LNCAP (cell line): ENCODE data around the gene CNMD.

ENCODE experiments used
- CTCF ChIP-seq: fragments of 450-650 bp; IDR thresholded peaks from 2 replicates; pipeline ENCODE4 v1.5.1; 2017; ENCODE audit warnings: mild to moderate bottlenecking

The CNMD gene

GRCh38 chr13:52706081-52706480 is 33.5 kb downstream of the CNMD start:
- TF ChIP-seq CTCF: no peak

GRCh38 chr13:52703482-52703881 is 36.1 kb downstream of the CNMD start:
- TF ChIP-seq CTCF: no peak

- TF ChIP-seq CTCF: no peak
Observed at GRCh38 chr13:52701728-52702465, 37.7 kb downstream of the CNMD start.

GRCh38 chr13:52696566-52696965 is 43.1 kb downstream of the CNMD start:
- TF ChIP-seq CTCF: no peak

GRCh38 chr13:52695856-52696255 is 43.8 kb downstream of the CNMD start:
- TF ChIP-seq CTCF: no peak

GRCh38 chr13:52686376-52686775 is 53.2 kb downstream of the CNMD start:
- TF ChIP-seq CTCF: no peak

- no peak for TF ChIP-seq CTCF
Observed at GRCh38 chr13:52677823-52678222, 61.8 kb downstream of the CNMD start.

- TF ChIP-seq CTCF: no peak
Observed at GRCh38 chr13:52673465-52673864, 66.2 kb downstream of the CNMD start.
